Measurements from ENCODE around the gene SLC9C2.

Gene SLC9C2

DNA sequence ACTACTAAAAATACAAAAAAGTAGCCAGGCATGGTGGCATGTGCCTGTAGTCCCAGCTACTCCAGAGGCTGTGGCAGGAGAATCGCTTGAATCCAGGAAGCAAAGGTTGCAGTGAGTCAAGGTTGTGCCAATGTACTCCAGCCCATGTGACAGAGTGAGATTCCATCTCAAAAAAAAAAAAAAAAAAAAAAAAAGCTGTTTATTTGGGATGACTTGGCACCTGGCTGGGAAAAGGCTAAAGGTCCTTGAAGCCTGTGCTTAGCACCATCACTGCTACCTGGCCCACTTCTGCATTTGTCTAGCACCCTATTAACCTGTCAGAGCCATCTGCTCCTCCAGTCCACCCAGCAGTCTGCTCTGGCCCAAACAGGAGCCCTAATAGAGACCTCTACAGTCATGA, 100.8 kb downstream of the SLC9C2 start:
- Histone ChIP-seq H3K27me3 (ENCODE audit: low read length) (no peaks in the 10 kb centered on the region), H3K36me3 (ENCODE audit: low read length) (no peaks in the 10 kb centered on the region), H3K9me2 (replicated peaks; ENCODE audit: insufficient read depth, low read length) (no peaks in the 10 kb centered on the region), H3K9me3 (ENCODE audit: insufficient read depth, low read length) (peaks cover 5% of the 10 kb centered on the region; the same call in 1 of the 2 replicates), H4K20me1 (ENCODE audit: low read depth, low read length) (no peaks in the 10 kb centered on the region), H3K9ac (ENCODE audit: low read length) (no peak overlapping the region), H3K4me3 (ENCODE audit: insufficient read depth, low read length, poor library complexity, severe bottlenecking) (no peak overlapping the region), H2AFZ (ENCODE audit: low read depth, low read length, severe bottlenecking) (no peak overlapping the region), H3K79me2 (ENCODE audit: insufficient read depth, low read length) (no peaks in the 10 kb centered on the region), H3K27ac (ENCODE audit: low read depth, low read length) (no peak overlapping the region), H3F3A (ENCODE audit: insufficient read depth) (no peaks in the 10 kb centered on the region), H3K4me2 (ENCODE audit: low read depth, low read length, poor library complexity, severe bottlenecking) (no peak overlapping the region)
- TF ChIP-seq, protein P1, sequence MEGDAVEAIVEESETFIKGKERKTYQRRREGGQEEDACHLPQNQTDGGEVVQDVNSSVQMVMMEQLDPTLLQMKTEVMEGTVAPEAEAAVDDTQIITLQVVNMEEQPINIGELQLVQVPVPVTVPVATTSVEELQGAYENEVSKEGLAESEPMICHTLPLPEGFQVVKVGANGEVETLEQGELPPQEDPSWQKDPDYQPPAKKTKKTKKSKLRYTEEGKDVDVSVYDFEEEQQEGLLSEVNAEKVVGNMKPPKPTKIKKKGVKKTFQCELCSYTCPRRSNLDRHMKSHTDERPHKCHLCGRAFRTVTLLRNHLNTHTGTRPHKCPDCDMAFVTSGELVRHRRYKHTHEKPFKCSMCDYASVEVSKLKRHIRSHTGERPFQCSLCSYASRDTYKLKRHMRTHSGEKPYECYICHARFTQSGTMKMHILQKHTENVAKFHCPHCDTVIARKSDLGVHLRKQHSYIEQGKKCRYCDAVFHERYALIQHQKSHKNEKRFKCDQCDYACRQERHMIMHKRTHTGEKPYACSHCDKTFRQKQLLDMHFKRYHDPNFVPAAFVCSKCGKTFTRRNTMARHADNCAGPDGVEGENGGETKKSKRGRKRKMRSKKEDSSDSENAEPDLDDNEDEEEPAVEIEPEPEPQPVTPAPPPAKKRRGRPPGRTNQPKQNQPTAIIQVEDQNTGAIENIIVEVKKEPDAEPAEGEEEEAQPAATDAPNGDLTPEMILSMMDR (IDR thresholded peaks at IDR 0.05; ENCODE audit: insufficient read depth, low read length, poor library complexity, severe bottlenecking): no peak
- no peak for TF ChIP-seq EZH2phosphoT487 (conservative IDR thresholded peaks at IDR 0.05; ENCODE audit: low read length)

DNA sequence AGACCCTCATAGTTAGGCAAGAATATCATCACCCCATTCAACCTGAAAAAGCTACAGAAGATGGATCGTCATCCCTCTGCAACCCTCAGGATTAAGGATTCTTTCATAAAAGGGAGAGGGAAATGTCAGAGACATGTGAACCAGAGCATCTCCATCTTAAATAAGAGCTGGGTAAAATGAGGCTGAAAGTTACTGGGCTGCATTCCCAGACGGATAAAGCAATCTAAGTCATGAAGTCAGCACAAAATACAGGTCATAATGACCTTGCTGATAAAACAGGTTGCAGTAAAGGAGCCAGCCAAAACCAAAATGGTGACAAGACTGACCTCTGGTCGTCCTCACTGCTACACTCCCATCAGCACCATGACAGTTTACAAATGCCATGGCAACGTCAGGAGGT, 103.1 kb downstream of the SLC9C2 start:
- Histone ChIP-seq H3K36me3 (ENCODE audit: low read length) (no peaks in the 10 kb centered on the region), H4K20me1 (ENCODE audit: low read depth, low read length) (no peaks in the 10 kb centered on the region), H3F3A (ENCODE audit: insufficient read depth) (no peaks in the 10 kb centered on the region), H3K9me2 (replicated peaks; ENCODE audit: insufficient read depth, low read length) (no peaks in the 10 kb centered on the region), H2AFZ (ENCODE audit: low read depth, low read length, severe bottlenecking) (no peak overlapping the region), H3K9ac (ENCODE audit: low read length) (no peak overlapping the region), H3K4me3 (ENCODE audit: insufficient read depth, low read length, poor library complexity, severe bottlenecking) (no peak overlapping the region), H3K4me2 (ENCODE audit: low read depth, low read length, poor library complexity, severe bottlenecking) (no peak overlapping the region), H3K27me3 (ENCODE audit: low read length) (no peaks in the 10 kb centered on the region), H3K27ac (ENCODE audit: low read depth, low read length) (no peak overlapping the region), H3K9me3 (ENCODE audit: insufficient read depth, low read length) (peaks cover 9% of the 10 kb centered on the region; the same call in 1 of the 2 replicates), H3K79me2 (ENCODE audit: insufficient read depth, low read length) (no peaks in the 10 kb centered on the region)
- TF ChIP-seq EZH2phosphoT487 (conservative IDR thresholded peaks at IDR 0.05; ENCODE audit: low read length): no peak
- TF ChIP-seq, protein P1 (IDR thresholded peaks at IDR 0.05; ENCODE audit: insufficient read depth, low read length, poor library complexity, severe bottlenecking): no peak

DNA sequence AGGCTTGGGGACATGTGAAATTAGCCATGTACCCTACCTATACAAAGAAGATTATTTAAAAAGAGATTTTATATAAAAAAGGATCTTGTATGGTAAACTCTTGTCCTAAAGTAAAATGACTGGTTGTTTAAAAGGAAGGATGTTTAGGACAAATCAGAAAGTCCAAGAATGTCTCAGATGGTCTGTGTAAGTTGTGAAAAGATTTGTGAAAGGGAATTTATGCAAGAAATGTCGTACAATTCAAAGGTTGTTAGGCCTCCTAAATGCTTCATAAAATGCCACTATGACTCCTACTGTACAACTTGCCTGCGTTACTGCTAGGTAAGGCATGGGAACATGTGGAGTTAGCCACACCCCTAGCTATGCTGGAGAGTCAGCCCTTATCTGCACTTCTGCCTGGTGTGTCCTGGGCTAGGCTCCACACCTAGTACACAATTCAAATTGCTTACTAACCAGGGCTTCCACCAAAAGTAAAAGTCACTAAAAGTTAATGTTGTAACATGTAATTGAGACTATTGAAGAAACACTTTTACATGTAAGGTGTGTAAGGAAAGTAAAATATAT, 106.0 kb downstream of the SLC9C2 start:
- TF ChIP-seq, protein P1 (IDR thresholded peaks at IDR 0.05; ENCODE audit: insufficient read depth, low read length, poor library complexity, severe bottlenecking): no peak
- TF ChIP-seq EZH2phosphoT487 (conservative IDR thresholded peaks at IDR 0.05; ENCODE audit: low read length): no peak
- H3K36me3 ChIP-seq (ENCODE audit: low read length): no peaks in the 10 kb centered on the region
- peaks cover 9% of the 10 kb centered on the region; the same call in 1 of the 2 replicates for H3K9me3 ChIP-seq (ENCODE audit: insufficient read depth, low read length)
- no peaks in the 10 kb centered on the region for H3K27me3 ChIP-seq (ENCODE audit: low read length)
- no peaks in the 10 kb centered on the region for H3K9me2 ChIP-seq (replicated peaks; ENCODE audit: insufficient read depth, low read length)
- H4K20me1 ChIP-seq (ENCODE audit: low read depth, low read length): no peaks in the 10 kb centered on the region
- no peak overlapping the region for H3K27ac ChIP-seq (ENCODE audit: low read depth, low read length)
- H3K4me3 ChIP-seq (ENCODE audit: insufficient read depth, low read length, poor library complexity, severe bottlenecking): no peak overlapping the region
- H3K9ac ChIP-seq (ENCODE audit: low read length): no peak overlapping the region
- H2AFZ ChIP-seq (ENCODE audit: low read depth, low read length, severe bottlenecking): no peak overlapping the region
- no peaks in the 10 kb centered on the region for H3F3A ChIP-seq (ENCODE audit: insufficient read depth)
- no peak overlapping the region for H3K4me2 ChIP-seq (ENCODE audit: low read depth, low read length, poor library complexity, severe bottlenecking)
- H3K79me2 ChIP-seq (ENCODE audit: insufficient read depth, low read length): no peaks in the 10 kb centered on the region
